HG02973 (cell line): ENCODE measurements around the gene NOG.

ENCODE experiments used
- ATAC-seq: cut with Tn5 transposase; IDR thresholded peaks from one replicate; pipeline ENCODE4 v1.9.1; 2021; ENCODE audit warnings: moderate library complexity; ENCODE audit not compliant: unreplicated experiment

NOG gene

DNA sequence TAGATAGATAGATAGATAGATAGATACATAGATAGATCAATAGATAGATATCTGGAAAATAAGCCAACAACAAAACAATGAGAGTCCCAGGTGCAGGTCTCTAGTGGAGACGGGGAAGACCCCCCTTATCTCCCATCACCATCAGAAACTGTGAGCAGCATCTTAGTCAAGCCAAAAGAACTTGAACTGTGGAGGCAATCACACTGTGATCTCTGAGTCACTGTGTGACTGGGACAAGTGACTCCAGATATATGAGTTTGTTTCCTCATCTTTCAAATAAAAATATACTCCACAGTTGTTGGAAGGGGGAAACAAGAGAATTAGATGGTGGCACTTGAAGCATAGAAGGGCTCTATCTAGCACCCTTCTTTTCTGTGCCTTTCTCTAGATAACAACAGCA lies 42.1 kb downstream of the NOG start:
- no peak for ATAC-seq

DNA sequence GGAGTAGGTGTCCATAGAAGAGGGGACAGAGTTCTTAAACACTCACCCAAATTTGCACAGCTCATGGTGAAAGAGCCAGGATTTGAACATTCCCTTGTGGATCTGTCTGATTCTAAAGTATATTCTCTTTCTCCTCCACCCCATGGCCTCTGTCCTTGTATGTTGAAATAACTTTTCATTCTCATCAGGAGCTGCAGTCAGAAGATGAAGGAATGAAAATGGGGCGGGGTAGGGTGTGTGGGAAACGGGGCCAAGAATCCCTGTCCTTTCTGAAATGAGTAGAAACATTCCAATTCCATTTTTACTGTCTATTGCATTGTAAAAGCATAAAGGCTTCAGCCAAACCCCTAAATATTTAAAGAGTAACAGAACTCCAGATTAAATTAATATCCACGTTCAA lies 42.8 kb downstream of the NOG start:
- ATAC-seq = no peak

DNA sequence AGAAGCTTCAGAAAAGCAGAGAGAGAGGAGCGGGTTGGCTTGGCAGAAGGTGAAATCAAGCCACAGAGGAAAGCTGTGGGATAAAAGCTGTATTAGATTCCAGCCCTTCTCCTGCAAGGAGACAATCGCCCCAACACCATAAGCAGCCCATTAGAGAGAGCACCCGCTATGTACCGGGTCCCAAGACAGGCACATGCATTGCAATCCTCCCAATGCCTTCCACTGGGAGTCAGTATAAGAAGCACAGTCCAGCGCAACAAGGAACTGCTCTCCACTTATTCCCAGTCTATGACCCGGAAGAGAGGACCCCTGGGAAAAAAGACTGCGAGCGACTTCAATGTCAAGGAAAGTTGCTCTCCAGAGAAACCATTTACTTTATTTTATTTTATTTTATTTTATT lies 43.8 kb downstream of the NOG start:
- no peak for ATAC-seq

DNA sequence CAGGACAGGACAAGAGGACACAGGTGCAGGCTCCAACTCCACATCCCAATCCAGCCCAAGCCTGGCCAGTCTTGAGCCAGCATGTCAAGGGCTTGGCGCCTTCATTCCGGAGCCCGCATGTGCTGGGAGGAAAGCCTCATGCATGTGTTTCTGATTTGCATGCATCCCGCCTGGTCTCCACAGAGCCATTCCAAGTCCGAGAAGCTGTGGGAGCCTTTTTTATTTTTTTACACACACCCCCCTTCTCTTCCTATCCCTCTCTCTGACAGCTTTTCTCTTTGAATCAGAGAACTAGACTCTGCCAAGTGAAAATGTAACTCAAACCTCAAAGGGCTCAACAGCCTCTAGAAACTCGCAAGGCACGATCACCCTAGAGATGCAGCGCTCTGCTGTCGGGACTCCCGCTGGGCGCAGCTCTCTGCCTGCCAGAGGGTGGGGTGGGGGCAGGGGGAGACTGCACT lies 45.1 kb downstream of the NOG start:
- ATAC-seq = no peak

DNA sequence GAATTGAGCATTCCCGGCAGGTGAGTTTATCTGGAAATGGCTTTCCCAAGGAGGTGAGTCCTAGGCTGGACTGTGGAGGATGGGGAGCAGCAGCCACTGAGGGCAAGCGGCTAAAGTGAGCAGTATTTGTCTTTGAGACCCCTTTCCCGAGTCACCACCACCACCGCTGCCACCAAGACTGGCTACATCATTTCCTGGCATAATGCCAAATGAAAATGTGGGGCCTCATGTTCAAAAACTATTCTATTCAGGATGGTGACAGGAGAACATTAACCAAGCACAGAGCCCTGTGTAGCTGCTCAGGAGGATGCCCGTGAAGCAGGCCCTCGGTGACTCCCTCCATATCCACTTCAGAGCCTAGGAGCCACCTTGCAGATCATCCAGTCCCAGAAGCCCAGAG lies 46.0 kb downstream of the NOG start:
- ATAC-seq = no peak

DNA sequence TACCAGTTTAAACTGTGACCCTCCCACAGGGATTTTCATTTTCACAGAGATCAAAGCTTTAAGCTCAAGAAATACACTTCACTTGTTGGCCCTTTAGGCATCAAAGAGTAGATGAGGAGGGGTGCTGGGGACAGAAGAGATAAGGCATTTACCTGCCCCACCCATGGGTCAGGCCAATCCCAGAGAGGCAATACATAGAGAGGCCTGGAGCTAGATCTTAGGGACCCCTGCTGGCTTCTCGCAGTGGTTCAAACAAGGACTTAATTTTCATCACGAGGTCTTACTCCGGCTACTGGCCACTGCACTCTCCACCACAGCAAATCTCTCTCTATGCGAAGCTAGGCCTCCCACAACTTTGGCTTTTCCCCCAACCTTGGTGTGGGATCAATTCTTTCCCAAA lies 46.6 kb downstream of the NOG start:
- ATAC-seq = no peak

DNA sequence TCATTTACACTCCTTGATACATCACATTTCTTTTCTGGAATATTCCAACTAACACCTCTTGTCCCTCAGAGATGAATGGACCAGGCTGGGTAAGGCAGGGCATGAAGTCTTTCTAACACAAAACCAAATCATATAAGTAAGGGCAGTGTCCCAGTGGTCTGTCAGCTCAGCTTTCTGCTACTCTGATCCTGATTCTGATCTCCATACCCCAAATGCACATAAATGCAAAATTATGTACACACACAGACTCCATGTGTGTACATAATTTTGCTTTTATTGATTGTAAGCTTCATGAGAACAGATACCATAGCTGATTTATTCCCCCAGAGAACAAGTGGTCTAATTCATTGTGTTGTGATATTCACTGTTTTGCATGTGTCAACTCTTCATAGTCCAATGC lies 47.9 kb downstream of the NOG start:
- no peak for ATAC-seq

DNA sequence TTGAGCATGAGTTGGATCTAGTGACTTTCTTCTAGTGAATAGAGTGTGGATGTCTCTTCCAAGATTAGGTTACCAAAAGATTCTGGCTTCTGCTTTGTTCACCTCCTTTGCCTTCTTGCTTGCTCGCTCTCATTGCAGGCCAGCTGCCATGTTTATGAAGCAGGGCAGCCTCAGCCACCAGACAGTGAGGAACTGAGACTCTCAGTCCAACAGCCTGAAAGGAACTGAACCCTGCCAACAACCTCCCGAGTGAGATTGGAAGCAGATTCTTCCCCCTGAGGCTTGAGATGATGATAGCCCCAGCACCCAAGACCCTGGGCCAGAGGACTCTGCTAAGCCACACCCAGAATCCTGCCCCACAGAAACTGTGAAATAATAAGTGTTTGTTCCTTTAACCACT lies 48.4 kb downstream of the NOG start:
- ATAC-seq = no peak

DNA sequence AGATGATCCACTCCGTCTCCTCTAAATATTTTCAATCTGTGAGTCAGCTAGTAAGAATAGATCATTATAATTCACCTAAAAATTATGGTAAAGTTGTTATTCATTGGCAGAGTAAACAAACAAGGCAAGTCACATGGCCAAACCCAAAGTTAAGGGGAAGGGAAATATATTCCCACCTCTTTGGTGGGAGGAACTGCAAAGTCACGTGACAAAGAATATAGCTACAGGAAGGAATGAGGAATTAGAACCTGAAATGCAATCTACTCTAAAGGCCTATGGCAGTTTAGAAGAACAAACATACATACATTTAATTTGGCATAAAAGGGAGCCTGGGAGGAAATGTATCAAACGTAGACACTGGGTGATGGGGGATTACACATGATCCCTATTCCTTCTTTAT lies 48.9 kb downstream of the NOG start:
- no peak for ATAC-seq
